GM23338 (cell line): Measurements from ENCODE around the gene B4GALT6. TPM values are rescaled to one million over a fixed set of nuclear protein-coding genes. Genes with fewer than 3 reads are reported as not detected.
A peak's percentile ranks its signal among the peaks of the same experiment; 100 is the strongest.

ENCODE experiments used
- ATAC-seq: fragments of 200-7000 bp; cut with Tn5 transposase; 3 replicates; pipeline ENCODE4 v1.9.1; 2020
- DNase-seq: peaks from one replicate; pipeline ENCODE4 v3.0.0-alpha.2; 2015; ENCODE audit warnings: low spot score
- H2AFZ ChIP-seq: fragments of 200-600 bp; sonication (generic); 2 replicates; pipeline ENCODE4 v1.8.0; 2016; ENCODE audit warnings: antibody characterized with exemption, mild to moderate bottlenecking, moderate library complexity
- H3F3A ChIP-seq: fragments of 200-600 bp; sonication (generic); replicated peaks from 2 replicates; pipeline ENCODE4 v1.8.0; 2017; ENCODE audit warnings: antibody characterized with exemption, mixed run types, low read depth
- H3K27ac ChIP-seq: fragments of 200-600 bp; sonication (generic); 2 replicates; pipeline ENCODE4 v1.6.1; 2016; ENCODE audit warnings: low read depth
- H3K27me3 ChIP-seq: fragments of 200-600 bp; sonication (generic); 2 replicates; pipeline ENCODE4 v1.8.0; 2016; ENCODE audit warnings: mild to moderate bottlenecking, mixed run types, moderate library complexity; ENCODE audit not compliant: insufficient read depth
- H3K36me3 ChIP-seq: fragments of 200-600 bp; sonication (generic); 2 replicates; pipeline ENCODE4 v1.8.0; 2016; ENCODE audit warnings: mild to moderate bottlenecking; ENCODE audit not compliant: insufficient read depth
- H3K4me1 ChIP-seq: fragments of 200-600 bp; sonication (generic); 2 replicates; pipeline ENCODE4 v1.8.0; 2016; ENCODE audit warnings: mild to moderate bottlenecking, moderate library complexity; ENCODE audit not compliant: insufficient read depth
- H3K4me2 ChIP-seq: fragments of 200-600 bp; sonication (generic); 2 replicates; pipeline ENCODE4 v1.7.1; 2017; ENCODE audit warnings: mixed run types
- H3K4me3 ChIP-seq: fragments of 200-600 bp; sonication (generic); 2 replicates; pipeline ENCODE4 v1.6.1; 2016; ENCODE audit warnings: mixed run types
- H3K79me2 ChIP-seq: fragments of 200-600 bp; sonication (generic); replicated peaks from 2 replicates; pipeline ENCODE4 v1.8.0; 2017; ENCODE audit warnings: mild to moderate bottlenecking; ENCODE audit not compliant: insufficient read depth
- H3K9me2 ChIP-seq: fragments of 200-600 bp; sonication (generic); 2 replicates; pipeline ENCODE4 v1.8.0; 2017; ENCODE audit not compliant: insufficient read depth
- H4K20me1 ChIP-seq: fragments of 200-600 bp; sonication (generic); replicated peaks from 2 replicates; pipeline ENCODE4 v1.8.0; 2017; ENCODE audit warnings: mild to moderate bottlenecking; ENCODE audit not compliant: insufficient read depth
- H3K27ac Mint-ChIP-seq: 2 replicates; pipeline ENCODE4 v1.8.0; 2020; ENCODE audit warnings: inconsistent platforms, mild to moderate bottlenecking, moderate library complexity, mixed read lengths
- H3K27me3 Mint-ChIP-seq: 3 replicates; pipeline ENCODE4 v1.8.0; 2022; ENCODE audit warnings: low read depth, mild to moderate bottlenecking, moderate library complexity, mixed read lengths, inconsistent platforms; ENCODE audit not compliant: insufficient read depth, poor library complexity
- H3K36me3 Mint-ChIP-seq: 3 replicates; pipeline ENCODE4 v1.8.0; 2021; ENCODE audit warnings: low read depth, mild to moderate bottlenecking, inconsistent platforms, moderate library complexity, mixed read lengths
- H3K4me1 Mint-ChIP-seq: 3 replicates; pipeline ENCODE4 v1.8.0; 2020; ENCODE audit warnings: mild to moderate bottlenecking, inconsistent platforms, mixed read lengths
- H3K4me3 Mint-ChIP-seq: 3 replicates; pipeline ENCODE4 v1.8.0; 2021; ENCODE audit warnings: moderate library complexity, mild to moderate bottlenecking, inconsistent platforms, mixed read lengths
- H3K9me3 Mint-ChIP-seq: 3 replicates; pipeline ENCODE4 v1.8.0; 2020; ENCODE audit warnings: moderate library complexity, mild to moderate bottlenecking, inconsistent platforms, mixed read lengths
- CREB1 ChIP-seq: fragments of 250-450 bp; sonication (Bioruptor Pico); IDR thresholded peaks from 2 replicates; pipeline ENCODE4 v1.5.0; 2020; ENCODE audit warnings: low read depth, mild to moderate bottlenecking, moderate library complexity
- CTCF ChIP-seq, 2 experiments: fragments of 200-600 bp in 1 of 2; sonication (generic) in 1 of 2; conservative IDR thresholded peaks; 2 replicates each; pipeline versions ENCODE4 v1.5.1 to v1.6.1; 2016 to 2017; ENCODE audit warnings: antibody characterized with exemption in 2 of 2, low read depth in 2 of 2, mild to moderate bottlenecking in 2 of 2, moderate library complexity in 1 of 2
- ETS1 ChIP-seq: IDR thresholded peaks from 2 replicates; pipeline ENCODE4 v1.6.1; 2016; ENCODE audit warnings: antibody characterized with exemption
- EZH2 ChIP-seq: fragments of 200-600 bp; sonication (generic); IDR thresholded peaks from one replicate; pipeline ENCODE4 v1.8.0; 2017; ENCODE audit warnings: antibody characterized with exemption, mild to moderate bottlenecking, low read depth; ENCODE audit not compliant: unreplicated experiment
- EZH2phosphoT487 ChIP-seq: fragments of 200-600 bp; sonication (generic); IDR thresholded peaks from one replicate; pipeline ENCODE4 v1.8.1; 2018; ENCODE audit warnings: antibody characterized with exemption; ENCODE audit not compliant: unreplicated experiment
- JUNB ChIP-seq: IDR thresholded peaks from one replicate; pipeline ENCODE4 v1.6.1; 2016; ENCODE audit warnings: antibody characterized with exemption; ENCODE audit not compliant: unreplicated experiment
- NANOG ChIP-seq: IDR thresholded peaks from 2 replicates; pipeline ENCODE4 v1.6.1; 2016; ENCODE audit warnings: antibody characterized with exemption, borderline replicate concordance
- POLR2AphosphoS5 ChIP-seq: IDR thresholded peaks from 2 replicates; pipeline ENCODE4 v1.6.1; 2016; ENCODE audit warnings: antibody characterized with exemption, low read depth
- STAT1 ChIP-seq: IDR thresholded peaks from one replicate; pipeline ENCODE4 v1.6.1; 2016; ENCODE audit warnings: antibody characterized with exemption; ENCODE audit not compliant: unreplicated experiment
- ZNF114 ChIP-seq: fragments of 250-450 bp; sonication (Bioruptor Pico); IDR thresholded peaks from 2 replicates; pipeline ENCODE4 v1.5.0; 2020; ENCODE audit warnings: mild to moderate bottlenecking, moderate library complexity
- ZNF331 ChIP-seq: fragments of 250-450 bp; sonication (Bioruptor Pico); IDR thresholded peaks from 2 replicates; pipeline ENCODE4 v1.5.0; 2020; ENCODE audit warnings: low read depth, mild to moderate bottlenecking, moderate library complexity
- ZNF462 ChIP-seq: fragments of 250-450 bp; sonication (Bioruptor Pico); IDR thresholded peaks from 2 replicates; pipeline ENCODE4 v1.5.0; 2020; ENCODE audit warnings: mild to moderate bottlenecking, moderate library complexity
- polyA plus RNA-seq: library from polyadenylated mRNA; unstranded; fragments of >200 nt; fragmentation: Nextera tagmentation; extraction: Ambion mirVana; gene quantifications from 2 replicates; pipeline ENCODE4 v1.2.1, GENCODE V29; 2016
- total RNA-seq: library from RNA; depleted of rRNA; stranded (reverse); fragments of >200 nt; shearing (Covaris generic); gene quantifications from 2 replicates; pipeline ENCODE4 v1.2.3, GENCODE V29; 2014
- TF ChIP-seq, protein P1 (sequence below): IDR thresholded peaks from one replicate; pipeline ENCODE4 v1.6.1; 2018; ENCODE audit warnings: antibody characterized with exemption; ENCODE audit not compliant: unreplicated experiment

B4GALT6 gene
- total and polyA plus RNA-seq, 2 experiments from 2014 or later = 14.8 to 33.8 TPM

- Histone ChIP-seq H3K36me3 (no peaks in the 10 kb centered on the region), H3K27ac (no peak overlapping the region), H3K9me2 (no peaks in the 10 kb centered on the region), H3K27me3 (no peaks in the 10 kb centered on the region), H3K4me3 (no peak overlapping the region), H4K20me1 (no peaks in the 10 kb centered on the region), H3K79me2 (no peaks in the 10 kb centered on the region), H3K4me1 (peaks cover 6% of the 10 kb centered on the region; the same call in 1 of the 2 replicates), H2AFZ (peak overlapping the region; percentile 64; the same call in 1 of the 2 replicates), H3K4me2 (no peak overlapping the region), H3F3A (no peaks in the 10 kb centered on the region)
- TF ChIP-seq ZNF114 (CRISPR knock-in tag) (no peak), CTCF (conservative IDR thresholded peaks at IDR 0.05; ENCODE audit: low read depth in 2 of 2) (no peak), CREB1 (no peak), ZNF331 (no peak), ZNF462 (CRISPR knock-in tag) (no peak), EZH2phosphoT487 (no peak), POLR2AphosphoS5 (no peak), JUNB (no peak), EZH2 (no peak), NANOG (no peak), STAT1 (no peak), ETS1 (no peak)
- TF ChIP-seq, protein P1, sequence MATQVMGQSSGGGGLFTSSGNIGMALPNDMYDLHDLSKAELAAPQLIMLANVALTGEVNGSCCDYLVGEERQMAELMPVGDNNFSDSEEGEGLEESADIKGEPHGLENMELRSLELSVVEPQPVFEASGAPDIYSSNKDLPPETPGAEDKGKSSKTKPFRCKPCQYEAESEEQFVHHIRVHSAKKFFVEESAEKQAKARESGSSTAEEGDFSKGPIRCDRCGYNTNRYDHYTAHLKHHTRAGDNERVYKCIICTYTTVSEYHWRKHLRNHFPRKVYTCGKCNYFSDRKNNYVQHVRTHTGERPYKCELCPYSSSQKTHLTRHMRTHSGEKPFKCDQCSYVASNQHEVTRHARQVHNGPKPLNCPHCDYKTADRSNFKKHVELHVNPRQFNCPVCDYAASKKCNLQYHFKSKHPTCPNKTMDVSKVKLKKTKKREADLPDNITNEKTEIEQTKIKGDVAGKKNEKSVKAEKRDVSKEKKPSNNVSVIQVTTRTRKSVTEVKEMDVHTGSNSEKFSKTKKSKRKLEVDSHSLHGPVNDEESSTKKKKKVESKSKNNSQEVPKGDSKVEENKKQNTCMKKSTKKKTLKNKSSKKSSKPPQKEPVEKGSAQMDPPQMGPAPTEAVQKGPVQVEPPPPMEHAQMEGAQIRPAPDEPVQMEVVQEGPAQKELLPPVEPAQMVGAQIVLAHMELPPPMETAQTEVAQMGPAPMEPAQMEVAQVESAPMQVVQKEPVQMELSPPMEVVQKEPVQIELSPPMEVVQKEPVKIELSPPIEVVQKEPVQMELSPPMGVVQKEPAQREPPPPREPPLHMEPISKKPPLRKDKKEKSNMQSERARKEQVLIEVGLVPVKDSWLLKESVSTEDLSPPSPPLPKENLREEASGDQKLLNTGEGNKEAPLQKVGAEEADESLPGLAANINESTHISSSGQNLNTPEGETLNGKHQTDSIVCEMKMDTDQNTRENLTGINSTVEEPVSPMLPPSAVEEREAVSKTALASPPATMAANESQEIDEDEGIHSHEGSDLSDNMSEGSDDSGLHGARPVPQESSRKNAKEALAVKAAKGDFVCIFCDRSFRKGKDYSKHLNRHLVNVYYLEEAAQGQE = no peak
- Mint-ChIP-seq H3K36me3 (no peaks in the 10 kb centered on the region), H3K4me3 (no peak overlapping the region), H3K27me3 (no peaks in the 10 kb centered on the region), H3K9me3 (no peaks in the 10 kb centered on the region), H3K27ac (no peak overlapping the region), H3K4me1 (peaks cover 24% of the 10 kb centered on the region; the same call in 2 of the 3 replicates)
- no peak; the same call in 2 of the 3 replicates for ATAC-seq
- DNase-seq = no peak
Measured at GRCh38 chr18:31611511-31611910, 72.9 kb downstream of the B4GALT6 start.
